ENCODE measurements around the gene RBBP6.
A peak's percentile ranks its signal among the peaks of the same experiment; 100 is the strongest.
"Not testable (repeated sequence)": the region's sequence is repeated elsewhere in the genome, so short reads cannot be mapped to it uniquely, and the experiment has no call there.

The RBBP6 gene, protein sequence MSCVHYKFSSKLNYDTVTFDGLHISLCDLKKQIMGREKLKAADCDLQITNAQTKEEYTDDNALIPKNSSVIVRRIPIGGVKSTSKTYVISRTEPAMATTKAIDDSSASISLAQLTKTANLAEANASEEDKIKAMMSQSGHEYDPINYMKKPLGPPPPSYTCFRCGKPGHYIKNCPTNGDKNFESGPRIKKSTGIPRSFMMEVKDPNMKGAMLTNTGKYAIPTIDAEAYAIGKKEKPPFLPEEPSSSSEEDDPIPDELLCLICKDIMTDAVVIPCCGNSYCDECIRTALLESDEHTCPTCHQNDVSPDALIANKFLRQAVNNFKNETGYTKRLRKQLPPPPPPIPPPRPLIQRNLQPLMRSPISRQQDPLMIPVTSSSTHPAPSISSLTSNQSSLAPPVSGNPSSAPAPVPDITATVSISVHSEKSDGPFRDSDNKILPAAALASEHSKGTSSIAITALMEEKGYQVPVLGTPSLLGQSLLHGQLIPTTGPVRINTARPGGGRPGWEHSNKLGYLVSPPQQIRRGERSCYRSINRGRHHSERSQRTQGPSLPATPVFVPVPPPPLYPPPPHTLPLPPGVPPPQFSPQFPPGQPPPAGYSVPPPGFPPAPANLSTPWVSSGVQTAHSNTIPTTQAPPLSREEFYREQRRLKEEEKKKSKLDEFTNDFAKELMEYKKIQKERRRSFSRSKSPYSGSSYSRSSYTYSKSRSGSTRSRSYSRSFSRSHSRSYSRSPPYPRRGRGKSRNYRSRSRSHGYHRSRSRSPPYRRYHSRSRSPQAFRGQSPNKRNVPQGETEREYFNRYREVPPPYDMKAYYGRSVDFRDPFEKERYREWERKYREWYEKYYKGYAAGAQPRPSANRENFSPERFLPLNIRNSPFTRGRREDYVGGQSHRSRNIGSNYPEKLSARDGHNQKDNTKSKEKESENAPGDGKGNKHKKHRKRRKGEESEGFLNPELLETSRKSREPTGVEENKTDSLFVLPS (N-terminal part only)

DNA sequence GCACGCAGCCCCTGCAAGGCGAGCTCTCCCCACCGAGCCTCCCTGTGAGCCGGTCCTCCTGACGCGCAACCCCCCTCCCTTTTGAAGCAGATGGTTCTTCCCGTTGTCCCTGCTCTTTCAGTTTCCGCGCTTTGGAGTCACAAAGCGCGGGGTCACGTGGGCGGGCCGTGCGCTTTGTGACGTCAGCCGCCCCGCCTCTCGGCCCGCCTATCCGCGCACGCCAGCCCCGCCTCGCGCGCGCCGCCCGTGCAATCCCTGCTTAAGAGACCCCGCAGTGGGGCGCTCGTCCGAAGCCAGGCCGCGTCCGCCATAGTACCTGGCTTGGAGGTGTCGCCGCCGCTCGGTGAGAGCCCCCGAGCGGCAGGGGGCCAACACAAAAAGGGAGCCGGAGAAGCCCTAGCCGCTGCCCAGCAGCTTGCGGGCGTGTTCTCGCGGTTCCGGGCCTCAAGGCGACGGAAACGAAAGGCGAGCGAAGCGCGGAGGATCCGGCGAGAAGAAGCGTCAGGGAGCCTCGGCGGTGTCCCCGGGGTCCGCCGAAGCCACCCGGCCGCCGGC, at the start of gene RBBP6:
RBBP6 (plus strand) TSS at position 272 of the 555 bp plus-strand sequence. CDS start 1,061 bp downstream, outside the sequence.
- peak; percentile 95 for DNase-seq

DNA sequence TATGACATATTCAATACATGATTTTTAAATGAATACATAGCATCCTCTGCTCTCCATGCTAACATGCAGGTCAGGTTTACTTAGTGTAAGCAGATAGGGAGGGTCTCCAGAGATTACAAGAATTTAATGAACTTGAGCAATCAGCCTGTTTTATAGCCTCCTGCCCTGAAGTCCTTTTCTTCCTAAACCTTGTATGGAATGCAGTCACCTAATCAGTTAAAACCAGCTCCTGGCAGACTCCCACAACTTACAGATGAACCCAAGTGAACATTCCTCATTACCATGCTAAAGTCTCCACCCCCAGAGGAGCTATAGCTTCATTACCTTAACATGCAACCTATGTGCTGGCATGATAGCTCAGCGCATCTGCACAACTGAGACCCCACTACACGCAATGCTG, 48.5 kb upstream of the RBBP6 start:
- no peak for DNase-seq

DNA sequence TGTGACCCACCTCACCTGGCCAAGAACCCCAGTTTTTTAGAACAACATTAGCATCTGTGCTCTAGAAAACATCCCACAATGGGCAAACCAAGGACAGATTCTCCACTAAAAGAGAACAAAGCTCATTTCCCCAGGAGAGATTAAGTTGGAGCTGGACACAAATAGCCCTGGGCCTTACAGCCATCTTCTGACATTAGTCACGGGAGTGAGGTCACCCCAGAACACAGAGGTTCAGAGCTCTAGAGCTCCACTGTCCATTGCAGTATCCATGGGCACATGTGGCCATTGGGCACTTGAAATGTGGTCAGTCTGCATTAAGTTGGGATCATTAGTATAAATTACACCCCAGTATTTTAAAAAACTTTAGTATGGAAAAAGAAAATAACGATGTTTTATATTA, 47.6 kb upstream of the RBBP6 start:
- no peak for DNase-seq

DNA sequence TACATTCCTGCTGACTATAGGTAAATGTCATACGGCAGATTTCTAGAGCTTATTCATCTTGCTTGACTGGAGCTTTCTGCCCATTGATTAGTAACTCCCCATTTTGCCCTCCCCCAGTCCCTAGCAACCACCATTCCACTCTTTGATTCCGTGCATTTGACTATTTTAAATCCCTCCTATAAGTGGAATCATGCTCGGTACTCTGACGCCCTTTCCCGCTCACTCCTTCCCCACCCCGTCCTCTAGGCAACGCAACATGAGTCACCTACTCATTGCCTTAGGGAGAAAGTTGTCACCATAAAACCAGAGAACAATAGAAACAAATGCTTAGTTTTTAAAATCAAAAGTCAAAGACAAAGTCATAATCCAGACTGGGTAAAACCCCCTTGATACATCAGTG, 45.5 kb upstream of the RBBP6 start:
- no peak for DNase-seq

DNA sequence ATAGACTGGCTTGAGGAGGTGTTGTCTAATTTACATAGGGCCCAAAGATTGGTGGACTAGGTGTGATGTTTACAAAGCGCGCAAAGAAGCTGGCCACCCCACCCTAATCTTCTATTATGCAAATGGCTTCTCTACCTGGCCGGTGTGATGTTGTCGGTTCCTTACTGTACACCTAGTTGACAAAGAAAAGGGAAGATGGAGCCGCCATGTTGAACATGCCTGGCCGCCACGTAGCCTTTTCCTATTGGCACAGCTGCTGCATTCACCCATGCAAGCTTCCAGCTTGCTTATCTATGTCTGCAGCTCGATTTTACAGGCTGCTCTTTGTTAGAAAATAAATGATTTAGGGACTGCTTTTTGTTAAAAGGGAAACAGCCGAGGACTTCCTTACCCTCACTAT, 44.2 kb upstream of the RBBP6 start:
- DNase-seq, result not testable (repeated sequence)

DNA sequence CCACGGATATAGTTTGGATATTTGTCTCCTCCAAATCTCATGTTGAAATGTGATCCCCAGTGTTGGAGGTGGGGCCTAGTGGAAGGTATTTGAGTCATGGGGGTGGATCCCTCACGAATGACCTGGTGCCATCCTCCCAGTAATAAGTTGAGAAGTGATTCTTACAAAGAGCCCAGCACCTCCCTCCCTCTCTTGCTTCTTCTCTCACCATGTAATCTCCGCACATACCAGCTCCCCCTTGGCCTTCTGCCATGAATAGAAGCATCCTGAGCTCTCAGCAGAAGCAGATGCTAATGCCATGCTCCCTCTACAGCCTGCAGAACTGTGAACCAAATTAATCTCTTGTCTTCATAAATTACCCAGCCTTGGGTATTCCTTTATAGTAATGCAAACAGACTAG, 41.9 kb upstream of the RBBP6 start:
- no peak for DNase-seq

DNA sequence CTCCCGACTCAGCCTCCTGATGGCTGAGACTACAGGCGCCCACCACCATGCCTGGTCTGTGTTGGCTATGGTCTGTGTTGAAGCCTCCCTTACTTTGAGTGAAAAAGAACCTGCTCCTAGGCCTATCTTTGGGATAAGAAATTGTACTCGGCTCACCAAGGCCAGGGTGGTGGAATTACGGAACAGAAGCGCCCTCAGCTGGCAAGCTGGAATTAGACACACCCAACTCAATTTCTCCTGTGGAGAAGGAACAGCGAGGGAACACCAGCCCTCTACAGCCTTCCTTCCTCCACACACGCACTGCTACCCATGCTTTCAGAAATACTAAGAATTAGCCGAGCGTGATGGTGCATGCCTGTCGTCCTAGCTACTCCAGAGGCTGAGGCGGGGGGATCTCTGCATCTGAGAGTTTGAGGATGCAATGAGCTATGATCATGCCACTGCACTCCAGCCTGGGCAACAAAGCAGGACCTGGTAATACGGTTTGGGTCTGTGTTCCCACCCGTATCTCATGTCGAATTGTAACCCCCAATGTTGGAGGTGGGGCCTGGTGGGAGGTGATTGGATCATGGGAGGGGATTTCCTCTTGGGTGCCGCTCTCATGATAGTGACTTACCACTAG, 40.1 kb upstream of the RBBP6 start:
- DNase-seq, result no peak

DNA sequence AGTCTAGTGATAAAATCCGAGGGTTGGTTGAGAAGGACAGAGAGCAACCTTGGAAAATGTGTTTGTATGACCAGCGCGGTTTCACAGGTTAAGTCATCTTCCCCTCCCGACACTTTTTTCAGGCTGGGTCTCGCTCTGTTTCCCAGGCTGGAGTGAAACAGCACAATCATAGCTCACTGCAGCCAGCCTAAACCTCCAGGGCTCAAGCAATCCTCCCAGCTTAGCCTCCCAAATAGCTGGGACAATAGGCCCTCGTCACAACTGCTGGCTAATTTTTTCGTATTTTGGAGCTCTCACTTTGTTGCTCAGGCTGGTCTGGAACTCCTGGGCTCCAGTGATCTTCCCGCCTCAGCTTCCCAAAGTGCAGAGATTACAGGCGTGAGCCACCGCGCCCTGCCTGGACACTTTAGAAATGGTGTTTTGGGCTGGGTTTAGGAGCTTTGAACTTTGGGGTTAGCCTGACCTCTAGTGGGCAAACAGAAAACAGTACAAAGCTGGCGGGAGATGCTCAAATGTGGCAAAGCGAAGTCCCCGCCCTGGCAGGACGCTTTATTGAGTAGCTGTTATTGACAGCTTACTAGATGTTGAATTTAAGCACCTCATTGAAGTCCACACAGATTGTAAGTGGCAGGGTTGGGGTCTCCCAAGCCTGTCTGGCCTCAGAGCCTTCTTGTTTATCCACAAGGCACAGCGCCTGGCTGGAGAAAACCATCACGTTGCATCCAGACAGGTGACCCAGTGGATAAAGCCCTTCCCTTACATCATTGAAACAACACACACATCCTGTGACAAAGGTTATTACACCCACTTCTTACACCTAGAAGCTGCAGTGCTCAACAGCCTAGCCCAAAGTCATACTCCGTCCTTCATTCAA, 34.7 kb upstream of the RBBP6 start:
- peak; percentile 67 for DNase-seq

DNA sequence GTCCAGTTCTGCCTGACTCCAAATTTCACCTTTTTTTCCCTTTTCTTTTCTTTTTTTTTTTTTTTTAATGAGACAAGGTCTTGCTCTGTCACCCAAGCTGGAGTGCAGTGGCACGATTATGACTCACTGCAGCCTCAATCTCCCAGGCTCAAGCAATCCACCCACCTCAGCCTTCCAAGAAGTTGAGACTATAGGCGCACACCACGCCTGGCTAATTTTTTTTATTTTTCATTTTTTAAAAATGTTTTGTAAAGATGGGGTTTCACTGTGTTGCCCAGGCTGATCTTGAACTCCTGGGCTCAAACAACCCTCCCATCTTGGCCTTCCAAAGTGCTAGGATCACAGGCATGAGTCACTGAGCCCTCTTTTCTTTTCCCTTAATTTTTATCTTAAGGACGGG, 33.4 kb upstream of the RBBP6 start:
- DNase-seq, result no peak

DNA sequence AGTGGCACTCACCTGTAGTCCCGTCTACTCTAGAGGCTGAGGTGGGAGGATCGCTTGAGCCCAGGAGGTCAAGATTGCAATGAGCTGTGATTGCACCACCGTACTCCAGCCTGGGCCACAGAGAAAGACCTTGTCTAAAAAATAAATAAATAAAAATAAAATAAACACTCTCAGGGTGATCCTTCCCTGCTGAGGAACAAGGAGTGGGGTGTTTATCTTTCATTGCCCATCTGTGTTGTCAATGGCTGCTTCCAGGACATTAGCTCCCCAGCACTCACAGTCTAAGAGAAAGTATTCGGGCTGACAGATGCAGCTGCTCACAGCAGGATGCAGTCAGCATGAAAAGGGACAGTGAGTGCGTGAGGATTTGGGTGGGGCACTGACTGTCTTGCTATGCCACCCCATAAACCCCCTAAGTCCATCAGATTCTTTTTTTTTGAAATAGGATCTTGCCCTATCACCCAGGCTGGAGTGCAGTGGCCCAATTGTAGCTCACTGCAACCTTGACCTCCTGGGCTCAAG, 31.3 kb upstream of the RBBP6 start:
- DNase-seq, result no peak

DNA sequence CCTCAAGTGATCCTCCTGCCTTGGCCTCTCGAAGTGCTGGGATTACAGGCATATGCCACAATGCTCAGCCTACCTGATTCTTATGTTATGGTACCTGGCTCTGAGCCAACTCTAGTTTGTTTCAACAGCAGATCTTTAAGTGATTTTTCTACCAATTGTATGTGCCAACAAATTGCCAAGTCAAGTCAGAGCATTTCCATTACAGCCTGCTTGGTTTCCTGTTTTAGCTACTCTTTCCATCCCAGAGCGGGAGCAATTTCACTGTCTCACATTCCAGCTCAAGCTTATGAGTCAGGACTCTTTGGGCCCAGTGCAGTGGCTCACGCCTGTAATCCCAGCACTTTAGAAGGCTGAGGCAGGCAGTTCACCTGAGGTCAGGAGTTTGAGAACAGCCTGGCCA, 30.8 kb upstream of the RBBP6 start:
- DNase-seq, result no peak

DNA sequence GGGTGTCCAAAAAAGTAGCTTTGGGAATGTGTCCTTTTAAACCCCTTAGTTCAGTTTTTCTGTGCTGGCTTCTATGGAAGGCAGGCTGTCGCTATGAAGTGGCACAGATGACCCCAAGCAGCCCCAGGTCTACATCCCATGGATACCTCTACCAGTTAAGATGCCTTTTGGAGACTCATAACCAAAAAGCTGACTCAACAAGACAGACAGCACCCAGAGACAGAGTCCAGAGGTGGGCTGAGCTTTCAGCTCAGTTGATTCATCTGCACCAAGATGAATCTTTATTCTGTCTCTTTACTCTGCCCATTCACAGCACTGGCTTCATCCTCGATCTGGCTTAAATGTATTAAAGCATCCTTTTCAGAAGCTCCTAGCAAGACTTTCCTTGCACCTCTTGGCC, 29.8 kb upstream of the RBBP6 start:
- DNase-seq, result no peak

DNA sequence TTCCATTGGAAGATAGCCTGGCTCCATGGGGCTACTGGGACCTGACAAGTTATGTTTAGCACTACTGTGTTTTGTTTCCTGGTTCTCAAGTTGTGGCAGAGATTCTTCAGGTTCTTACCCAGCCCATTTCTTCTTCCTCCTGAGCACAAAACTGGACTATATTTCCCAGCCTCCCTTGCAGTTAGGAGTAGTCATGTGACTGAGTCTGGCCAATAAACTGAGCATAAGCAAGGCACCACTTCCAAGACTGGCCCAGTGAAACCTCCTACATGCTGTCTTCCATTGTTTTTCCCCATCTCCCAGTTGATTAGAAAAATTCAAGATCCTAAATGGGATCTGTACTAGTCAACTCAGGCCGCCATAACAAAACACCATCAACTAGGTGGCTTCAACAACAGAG, 28.2 kb upstream of the RBBP6 start:
- DNase-seq, result no peak

DNA sequence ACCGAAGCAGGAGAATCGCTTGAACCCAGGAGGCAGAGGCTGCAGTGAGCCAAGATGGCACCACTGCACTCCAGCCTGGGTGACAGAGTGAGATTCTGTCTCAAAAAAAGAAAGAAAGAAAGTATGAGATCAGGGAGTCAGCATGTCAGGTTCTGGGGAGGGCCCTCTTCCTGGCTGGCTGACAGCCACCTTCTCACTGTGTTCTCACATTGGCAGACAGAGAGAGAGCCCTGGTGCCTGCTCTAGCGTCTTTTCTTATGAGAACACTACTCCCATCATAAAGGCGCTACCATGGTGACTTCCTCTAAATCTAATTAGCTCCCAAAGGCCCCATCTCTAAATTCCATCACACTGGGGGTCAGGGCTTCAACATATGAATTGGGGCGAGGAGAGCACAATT, 27.6 kb upstream of the RBBP6 start:
- no peak for DNase-seq

DNA sequence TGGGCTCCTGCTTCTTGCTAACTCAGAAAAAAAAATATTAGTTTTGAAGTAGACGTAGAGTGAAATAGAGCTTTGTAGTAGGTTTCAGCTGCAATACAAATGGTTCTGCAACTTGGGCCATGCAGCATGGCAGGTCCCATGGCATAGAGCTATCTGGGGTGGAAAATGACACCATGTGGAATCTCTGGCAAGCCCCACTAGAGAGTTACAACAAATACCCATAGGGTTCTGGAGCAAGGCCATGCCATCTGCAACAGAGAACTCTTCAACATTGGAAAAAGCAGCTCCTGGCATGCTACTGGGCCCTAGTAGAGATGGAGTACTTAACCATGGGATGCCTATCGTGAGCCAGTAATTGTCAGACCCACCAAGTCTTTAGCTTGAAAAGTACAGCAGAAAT, 25.3 kb upstream of the RBBP6 start:
- DNase-seq, result no peak

DNA sequence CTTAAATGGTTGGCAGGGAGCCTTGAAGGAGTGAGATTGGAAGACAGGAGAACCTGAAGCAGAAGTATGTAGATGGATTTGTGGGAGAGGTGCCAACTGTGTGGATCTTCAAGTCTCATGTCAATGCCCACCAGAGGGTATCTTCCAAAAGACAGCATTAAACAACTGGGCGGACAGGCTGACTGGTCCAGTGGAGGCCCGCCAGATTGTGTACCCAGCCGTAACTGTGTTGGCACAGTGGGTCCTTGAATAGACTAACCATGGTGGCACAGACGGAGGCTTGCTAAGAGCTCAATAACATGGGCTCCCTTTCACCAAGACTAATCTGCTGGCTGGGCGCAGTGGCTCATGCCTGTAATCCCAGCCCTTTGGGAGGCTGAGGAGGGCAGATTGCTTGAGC, 24.2 kb upstream of the RBBP6 start:
- DNase-seq, result no peak

DNA sequence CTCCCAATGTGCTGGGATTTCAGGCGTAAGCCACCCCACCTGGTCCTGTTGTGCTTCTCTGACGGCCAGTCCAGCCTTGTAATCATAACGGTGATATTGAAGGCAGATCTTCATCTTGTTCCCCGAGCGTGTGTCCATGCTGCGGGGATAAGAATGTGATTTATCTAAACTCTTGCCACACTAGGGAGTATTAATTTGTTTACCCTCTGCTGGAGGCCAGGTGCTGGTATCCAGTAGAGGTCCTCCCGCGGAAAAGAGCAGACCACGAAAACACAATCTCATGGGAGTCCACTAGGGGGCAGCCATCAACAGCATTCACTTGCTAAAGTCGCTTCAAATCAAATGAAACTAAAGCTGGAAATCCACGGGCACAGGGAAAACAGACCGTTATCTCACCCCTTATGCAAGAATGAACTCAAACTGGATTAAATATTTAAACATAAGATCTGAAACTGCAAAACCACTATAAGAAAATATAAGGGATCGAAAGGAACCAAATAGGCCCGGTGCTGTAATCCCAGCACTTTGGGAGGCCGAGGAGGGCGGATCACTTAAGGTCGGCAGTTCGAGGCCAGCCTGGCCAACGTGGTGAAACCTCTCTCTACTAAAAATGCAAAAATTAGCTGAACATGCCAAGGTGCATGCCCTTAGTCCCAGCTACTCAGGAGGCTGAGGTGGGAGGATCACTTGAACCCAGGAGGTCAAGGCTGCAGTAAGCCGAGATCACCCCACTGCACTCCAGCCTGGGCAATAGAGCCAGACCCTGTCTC, 22.3 kb upstream of the RBBP6 start:
- peak; percentile 79 for DNase-seq

DNA sequence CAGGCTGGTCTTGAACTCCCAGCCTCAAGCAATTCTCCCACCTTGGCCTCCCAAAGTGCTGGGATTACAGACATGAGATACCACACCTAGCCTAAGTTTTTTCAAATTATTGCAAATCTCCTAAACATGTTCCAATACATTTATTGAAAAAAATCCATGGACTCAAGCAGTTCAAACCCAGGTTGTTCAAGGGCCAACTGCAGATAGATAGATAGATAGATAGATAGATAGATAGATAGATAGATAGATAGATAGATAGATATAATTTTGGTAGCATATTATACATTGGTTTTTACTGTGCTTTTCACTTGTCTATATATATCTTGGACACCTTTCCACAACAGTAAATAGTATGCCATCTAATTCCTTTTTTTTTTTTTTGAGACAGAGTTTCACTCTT, 20.9 kb upstream of the RBBP6 start:
- DNase-seq, result no peak

DNA sequence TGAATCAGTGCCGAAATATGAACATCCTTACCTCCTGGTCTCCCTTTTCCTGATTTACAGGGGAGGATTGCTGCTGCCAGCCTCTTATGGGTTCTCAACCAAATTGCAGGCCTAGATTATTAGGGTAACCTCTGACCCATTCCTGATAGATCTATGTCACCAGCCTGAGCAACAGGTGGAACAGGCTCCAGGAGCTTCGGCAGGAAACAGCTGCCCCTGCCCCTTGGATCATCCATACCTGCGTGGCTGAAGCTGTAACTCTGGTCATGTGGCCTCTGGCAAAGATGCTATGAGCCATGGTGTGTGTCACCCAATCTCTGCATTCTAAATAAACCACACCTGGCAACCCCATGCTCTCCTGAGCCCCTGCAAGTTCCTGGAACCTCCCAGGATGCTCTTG, 18.4 kb upstream of the RBBP6 start:
- DNase-seq, result no peak

DNA sequence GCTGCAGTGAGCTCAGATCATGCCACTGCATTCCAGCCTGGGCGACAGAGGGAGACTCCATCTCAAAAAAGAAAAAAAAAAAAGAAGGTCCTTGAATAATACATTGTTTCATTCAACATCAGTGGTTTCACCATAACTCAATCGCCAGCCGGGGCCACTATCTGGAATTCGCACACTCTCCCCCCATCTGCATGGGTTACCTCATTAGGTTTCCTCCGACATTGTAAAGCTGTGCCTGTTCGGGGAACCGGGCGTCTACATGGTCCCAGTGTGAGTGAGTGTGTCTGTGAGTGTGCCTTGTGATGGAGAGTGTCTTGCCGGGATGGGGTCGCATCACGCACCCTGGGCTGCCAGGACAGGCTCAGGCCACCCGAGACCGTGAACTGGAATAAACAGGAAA, 16.6 kb upstream of the RBBP6 start:
- no peak for DNase-seq

DNA sequence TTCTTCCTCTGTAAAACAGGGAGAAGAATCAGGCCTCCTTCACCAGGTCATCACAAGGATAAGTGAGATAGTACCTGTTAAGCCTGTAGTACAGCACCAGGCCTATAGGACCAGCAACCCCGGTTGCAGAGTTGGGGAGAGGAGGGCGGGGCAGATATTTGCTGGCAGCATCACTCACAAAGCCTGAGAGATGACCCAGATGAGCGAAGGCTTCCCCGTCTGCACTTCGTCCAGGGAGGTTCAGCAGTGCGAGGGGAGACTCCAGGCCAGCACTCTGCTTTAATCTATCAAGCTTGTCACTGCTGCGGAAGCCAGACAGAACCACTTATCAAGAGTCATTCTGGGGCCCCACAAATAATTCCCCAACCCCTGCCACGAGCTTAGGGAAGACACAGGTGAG, 15.8 kb upstream of the RBBP6 start:
- no peak for DNase-seq

All from CD4-positive, alpha-beta T cell treated with Interleukin-12 subunit alpha and Interleukin-12 subunit beta, for 1 hour (primary cell).